HG03558 (cell line): ENCODE data around the gene S1PR1.
"Not testable (repeated sequence)": the region's sequence is repeated elsewhere in the genome, so short reads cannot be mapped to it uniquely, and the experiment has no call there.

Experiments
- ATAC-seq: cut with Tn5 transposase; IDR thresholded peaks from one replicate; pipeline ENCODE4 v1.9.1; 2021; ENCODE audit warnings: moderate number of reproducible peaks; ENCODE audit not compliant: unreplicated experiment; ENCODE audit errors: extremely low read depth

Gene S1PR1

GRCh38 chr1:101218968-101219367 lies 17.9 kb upstream of the S1PR1 start:
- ATAC-seq: not testable (repeated sequence)

DNA sequence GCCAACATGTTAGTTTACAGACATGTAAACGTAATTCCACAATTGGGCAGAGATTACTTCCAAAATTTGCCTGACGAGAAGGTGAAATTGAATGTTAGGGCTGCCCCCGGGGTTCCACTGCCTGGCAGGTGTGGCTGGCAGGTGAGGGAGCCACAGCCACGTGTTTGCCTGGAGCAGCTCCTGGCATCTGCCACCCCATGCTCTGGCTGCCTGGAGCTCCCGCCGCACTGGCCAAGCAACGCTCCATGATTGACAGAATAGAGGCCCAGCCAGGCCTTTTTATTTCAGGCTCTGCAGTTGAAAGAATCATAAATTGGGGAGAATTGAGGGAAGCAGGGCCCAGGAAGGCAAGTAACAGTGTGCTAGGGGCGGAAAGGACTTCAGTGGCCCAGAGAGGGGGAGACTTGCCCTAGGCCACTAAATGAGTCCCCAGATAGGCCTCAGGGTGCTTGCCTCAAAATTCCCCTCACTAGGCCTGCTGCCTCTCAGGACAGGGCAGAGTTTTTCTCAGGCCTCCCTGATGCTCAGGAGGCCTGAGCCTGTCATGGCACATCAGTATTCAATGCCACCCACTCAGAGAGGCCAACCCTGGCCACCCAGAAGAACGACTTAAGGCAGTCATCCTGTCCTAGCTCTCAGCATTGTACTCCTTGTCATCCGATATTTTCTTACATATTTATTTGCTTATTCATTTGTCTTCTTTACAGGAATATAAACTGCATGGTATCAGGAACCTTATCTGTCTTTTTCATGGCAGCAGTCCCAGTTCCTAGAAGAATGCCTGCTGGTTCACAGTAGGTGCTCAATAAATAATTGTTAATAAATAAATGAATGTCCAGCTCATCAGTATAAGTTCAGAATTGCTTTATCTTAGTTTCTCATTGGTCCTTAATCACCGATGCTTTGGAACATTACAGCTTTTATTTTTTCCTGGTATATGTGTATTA lies 16.6 kb upstream of the S1PR1 start:
- ATAC-seq: no peak

- no peak for ATAC-seq
These were observed 15.9 kb upstream of the S1PR1 start for GRCh38 chr1:101220906-101221305.

- peak; percentile 98 for ATAC-seq
These were observed 14.8 kb upstream of the S1PR1 start for GRCh38 chr1:101221945-101222429.

DNA sequence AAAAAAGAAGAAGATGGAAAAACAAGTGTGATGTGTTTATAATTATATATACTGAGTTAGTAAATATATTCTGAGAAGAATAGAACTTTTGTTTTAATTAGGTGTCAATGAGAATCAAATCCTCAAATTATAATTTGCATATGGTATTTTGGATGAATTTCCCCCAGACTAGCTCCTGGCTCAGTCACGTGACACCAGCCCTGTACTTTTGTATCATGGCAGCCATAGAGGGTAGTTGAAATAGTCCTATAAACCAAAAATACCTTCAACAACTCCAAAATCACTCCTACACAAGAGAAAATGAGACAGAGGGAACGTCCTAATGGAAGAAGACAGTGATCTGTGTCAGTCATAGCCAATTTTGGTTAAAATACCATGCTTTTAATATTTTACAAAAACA lies 9.0 kb upstream of the S1PR1 start:
- no peak for ATAC-seq

DNA sequence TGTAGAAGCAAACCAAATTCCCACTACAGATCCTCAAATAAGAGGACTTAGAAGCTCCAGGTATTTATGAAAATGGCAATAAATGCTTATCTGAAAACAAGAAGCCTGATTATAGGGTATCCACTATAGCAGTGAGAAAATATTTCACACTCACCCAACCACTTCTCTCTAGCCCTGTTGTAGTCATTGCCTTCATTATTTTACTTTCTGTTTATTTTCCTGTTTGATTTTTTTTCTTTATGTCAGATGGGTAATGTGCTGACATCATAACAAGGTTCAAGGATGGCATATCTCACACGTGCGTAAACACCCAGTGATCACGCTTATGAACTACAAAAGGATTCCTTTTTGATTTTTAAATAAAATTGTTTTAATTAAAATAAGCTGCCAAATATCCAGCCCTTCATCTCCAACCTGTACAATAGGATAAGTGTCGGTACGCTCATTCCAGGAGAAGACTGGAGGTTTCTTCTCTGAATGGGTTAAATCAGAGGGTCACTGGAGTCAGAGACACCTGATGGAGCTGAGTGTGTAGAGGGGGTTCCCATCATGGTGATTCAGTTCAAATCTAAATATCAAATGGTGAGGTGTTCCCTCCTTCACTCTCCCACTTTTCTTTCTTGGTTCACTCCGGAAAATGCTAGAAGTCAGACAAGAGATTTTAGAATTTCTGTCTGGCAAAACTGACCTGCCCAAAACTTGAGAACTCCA lies 8.2 kb upstream of the S1PR1 start:
- ATAC-seq: no peak

DNA sequence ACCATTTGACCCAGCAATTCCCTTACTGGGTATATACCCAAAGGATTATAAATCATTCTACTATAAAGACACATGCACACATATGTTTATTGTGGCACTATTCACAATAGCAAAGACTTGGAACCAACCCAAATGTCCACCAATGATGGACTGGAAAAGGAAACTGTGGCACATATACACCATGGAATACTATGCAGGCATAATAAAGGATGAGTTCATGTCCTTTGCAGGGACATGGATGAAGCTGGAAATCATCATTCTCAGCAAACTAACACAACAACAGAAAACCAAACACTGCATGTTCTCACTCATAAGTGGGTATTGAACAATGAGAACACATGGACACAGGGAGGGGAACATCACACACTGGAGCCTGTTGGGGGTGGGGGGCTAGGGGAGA lies 4.6 kb upstream of the S1PR1 start:
- not testable (repeated sequence) for ATAC-seq

DNA sequence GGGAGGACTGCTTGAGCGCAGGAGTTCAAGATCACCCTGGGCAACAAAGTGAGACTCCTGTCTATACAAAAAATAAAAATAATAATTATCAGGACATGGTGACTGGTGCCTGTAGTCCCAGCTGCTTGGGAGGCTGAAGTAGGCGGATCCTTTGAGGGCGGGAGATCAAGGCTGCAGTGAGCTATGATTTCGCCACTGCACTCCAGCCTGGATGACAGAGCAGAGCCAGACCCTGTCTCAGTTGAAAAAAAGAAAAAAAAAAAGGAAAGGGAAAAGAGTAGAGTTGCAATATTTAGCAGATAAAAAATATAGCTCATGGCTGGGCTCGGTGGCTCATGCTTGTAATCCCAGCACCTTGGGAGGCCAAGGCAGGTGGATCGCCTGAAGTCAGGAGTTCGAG lies 3.3 kb upstream of the S1PR1 start:
- ATAC-seq: no peak

GRCh38 chr1:101235216-101235695 lies 1.6 kb upstream of the S1PR1 start:
- no peak for ATAC-seq

- ATAC-seq: peak; percentile 46
These were observed 913 bp upstream of the S1PR1 start for GRCh38 chr1:101235696-101236515.

DNA sequence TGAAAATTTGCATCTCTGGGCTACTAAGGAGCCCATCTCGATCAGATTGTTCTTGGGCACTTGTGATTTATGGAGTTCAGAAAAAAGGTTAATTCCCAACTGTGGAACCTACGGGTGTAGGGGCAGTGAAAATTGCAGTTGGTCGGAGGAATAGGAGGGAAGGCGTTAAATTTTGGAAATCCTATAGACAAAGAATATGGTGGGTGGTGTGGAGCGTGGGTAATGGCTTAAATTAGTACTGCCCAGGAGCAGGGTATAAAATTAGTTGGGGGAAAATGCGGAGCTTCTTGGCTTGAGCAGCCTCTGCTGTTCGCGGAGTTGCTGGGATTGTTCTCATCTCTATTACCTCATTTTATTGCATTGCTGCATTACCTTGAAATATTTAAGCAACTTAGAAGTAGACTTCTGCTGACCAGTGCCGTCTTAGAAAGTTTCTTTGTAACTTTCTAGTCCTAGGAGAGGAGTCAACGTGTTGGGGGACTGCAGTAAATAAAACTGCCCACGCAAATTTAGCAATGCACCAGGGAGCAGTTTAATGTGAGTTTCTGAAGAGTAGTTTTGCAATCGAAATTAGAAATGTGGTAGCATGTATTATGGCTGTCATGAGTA lies 514 bp downstream of the S1PR1 start:
- no peak for ATAC-seq

DNA sequence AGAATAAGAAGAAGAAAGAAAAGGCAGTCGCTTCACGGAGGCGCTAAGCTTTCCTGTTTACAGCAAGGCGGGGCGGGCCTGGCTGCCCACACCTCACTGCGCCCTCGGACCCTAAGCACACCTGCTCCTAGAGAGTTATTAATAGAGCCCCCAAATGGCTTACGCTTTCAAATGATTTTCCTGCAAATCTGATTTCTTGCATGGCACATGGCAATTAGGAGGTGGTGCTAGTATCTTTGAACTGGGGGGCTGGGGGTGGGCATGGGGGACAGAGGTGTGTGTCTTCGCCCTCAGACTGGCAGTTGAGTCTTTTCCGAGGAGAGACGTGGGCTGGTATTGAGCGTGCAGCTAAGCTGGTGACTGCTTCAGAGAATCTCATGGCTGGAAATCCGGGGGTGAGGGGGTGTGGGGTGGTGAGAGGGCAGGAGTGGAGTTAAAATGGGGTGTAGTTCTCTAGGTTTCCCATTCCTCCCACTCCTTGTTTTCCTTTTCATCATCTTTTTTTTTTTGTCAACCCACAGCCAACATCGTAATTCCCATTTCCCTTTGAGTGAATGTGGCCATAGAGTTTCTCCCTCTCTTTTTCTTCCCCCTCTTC lies 1.3 kb downstream of the S1PR1 start:
- ATAC-seq: no peak

GRCh38 chr1:101238681-101239094 lies 1.9 kb downstream of the S1PR1 start:
- ATAC-seq: no peak

DNA sequence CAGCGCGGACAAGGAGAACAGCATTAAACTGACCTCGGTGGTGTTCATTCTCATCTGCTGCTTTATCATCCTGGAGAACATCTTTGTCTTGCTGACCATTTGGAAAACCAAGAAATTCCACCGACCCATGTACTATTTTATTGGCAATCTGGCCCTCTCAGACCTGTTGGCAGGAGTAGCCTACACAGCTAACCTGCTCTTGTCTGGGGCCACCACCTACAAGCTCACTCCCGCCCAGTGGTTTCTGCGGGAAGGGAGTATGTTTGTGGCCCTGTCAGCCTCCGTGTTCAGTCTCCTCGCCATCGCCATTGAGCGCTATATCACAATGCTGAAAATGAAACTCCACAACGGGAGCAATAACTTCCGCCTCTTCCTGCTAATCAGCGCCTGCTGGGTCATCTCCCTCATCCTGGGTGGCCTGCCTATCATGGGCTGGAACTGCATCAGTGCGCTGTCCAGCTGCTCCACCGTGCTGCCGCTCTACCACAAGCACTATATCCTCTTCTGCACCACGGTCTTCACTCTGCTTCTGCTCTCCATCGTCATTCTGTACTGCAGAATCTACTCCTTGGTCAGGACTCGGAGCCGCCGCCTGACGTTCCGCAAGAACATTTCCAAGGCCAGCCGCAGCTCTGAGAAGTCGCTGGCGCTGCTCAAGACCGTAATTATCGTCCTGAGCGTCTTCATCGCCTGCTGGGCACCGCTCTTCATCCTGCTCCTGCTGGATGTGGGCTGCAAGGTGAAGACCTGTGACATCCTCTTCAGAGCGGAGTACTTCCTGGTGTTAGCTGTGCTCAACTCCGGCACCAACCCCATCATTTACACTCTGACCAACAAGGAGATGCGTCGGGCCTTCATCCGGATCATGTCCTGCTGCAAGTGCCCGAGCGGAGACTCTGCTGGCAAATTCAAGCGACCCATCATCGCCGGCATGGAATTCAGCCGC lies 2.5 kb downstream of the S1PR1 start:
- no peak for ATAC-seq

- ATAC-seq: no peak
These were observed 3.2 kb downstream of the S1PR1 start for GRCh38 chr1:101240041-101240430.

- ATAC-seq: no peak
These were observed 4.8 kb downstream of the S1PR1 start for GRCh38 chr1:101241485-101242225.

DNA sequence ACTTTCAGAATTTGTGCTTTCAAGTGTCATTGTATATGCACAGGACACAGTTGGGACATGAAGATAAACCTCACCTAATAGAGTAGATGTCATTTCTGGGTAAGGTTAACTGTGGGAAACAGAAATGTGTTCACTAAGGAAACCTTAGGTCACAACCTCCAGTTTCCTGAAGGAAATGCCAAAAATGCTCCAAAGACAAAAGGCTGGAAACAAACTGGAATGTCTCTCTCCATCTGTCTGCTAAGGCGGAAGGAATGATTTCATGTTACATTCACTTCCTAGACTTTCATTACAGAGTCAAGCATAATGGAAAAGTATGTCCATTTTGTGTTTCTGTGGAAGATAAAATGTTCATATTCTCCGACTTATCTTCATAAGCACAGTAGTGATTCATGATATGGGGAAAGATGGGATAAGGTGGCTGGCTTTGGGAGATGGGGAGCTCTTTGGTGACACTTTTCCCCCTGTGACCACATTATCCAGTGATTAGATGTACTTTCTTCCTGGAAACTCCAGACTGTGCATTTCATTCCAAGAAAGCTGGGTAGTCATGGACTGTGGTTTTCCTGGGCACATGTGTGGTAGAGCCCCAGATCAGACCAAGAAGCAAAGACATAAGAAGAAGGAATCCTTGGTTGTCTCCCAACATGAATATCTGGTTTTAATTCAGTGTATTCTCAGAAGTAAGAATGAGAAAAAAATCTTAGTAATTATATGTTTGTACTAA lies 5.7 kb downstream of the S1PR1 start:
- ATAC-seq: no peak
